NCI-H748 (cell line): ENCODE results near the gene CLIP4.
A peak's percentile ranks its signal among the peaks of the same experiment; 100 is the strongest.
"Not testable (repeated sequence)": the region's sequence is repeated elsewhere in the genome, so short reads cannot be mapped to it uniquely, and the experiment has no call there.

Experiments
- DNase-seq: peaks from one replicate; lab custom pipeline; 2025; ENCODE audit not compliant: unreplicated experiment; lab: John Stamatoyannopoulos, UW

Gene CLIP4

GRCh38 chr2:29097569-29097968 lies 17.6 kb upstream of the CLIP4 start:
- no peak for DNase-seq

DNA sequence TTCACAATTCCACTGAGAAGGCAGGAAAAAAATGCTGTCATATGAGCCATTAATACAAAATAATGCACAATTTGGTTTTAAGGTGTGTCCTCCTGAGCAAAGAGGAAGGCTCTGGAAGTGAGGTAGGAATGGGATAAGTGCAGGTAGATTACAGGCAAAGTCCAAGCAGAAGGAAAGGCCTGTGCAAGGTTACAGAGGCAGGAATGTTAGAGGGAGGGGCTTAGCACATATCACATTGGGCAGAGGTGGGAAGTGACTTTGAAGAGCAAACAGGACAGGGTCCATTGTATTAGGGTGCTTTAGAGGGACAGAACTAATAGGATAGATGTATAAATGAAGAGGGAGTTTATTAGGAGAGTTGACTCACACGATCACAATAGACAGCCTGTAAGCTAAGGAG lies 14.7 kb upstream of the CLIP4 start:
- DNase-seq: no peak

DNA sequence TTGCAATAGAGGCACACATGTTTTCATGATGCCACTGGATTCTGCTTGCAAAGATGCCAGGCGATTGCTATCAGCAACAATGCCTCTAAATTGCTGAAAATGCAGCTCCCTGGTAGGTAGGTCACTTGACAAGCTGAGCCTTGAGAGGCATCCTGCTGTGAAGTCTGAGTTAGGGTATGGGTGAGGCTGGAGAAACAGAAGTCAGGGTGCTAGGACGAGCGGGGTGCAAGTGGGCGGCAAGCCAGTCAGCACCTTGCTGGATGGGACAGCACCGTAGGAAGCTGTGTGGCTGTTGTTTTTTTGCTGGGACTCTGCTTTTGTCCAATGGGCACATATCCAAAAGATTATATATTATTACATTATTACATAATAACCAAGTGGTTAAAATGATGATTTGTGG lies 10.5 kb upstream of the CLIP4 start:
- no peak for DNase-seq

DNA sequence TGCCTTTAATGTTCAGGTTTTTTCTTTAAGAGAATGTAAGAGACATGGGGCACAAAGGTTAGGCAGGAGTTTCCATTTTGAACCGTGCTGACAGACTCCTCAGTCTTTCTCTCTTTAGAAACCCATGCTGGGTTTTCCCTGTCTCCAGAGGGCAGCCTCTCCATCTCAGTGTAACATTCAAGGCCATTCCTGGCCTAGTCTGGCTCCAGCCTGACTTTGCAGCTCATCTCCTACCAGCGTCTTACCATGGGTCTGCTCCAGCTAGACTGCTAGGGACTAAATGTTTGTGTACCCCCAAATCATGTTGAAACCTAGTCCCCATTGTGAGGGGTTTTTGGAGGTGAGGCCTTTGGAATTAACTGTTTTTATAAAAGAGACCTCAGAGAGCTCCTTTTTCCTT lies 9.8 kb upstream of the CLIP4 start:
- no peak for DNase-seq

DNA sequence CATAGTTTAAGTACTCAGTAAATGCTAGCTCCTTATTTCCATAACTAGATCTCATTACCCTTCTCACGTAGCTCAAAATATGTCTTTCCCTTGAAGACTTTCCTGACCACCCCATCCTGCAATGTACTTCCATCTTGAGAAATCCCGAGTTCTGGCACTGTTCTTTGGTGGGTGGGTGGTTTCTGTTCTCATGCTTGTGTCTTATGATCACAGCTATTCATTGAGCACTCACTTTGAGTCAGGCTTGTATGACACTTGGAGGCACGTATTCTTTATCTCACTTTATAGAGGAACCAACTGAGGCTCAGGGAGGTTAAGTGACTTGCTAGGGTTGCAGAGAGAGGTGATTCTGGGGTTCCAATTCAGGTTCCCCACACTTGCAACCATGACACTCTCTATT lies 9.0 kb upstream of the CLIP4 start:
- no peak for DNase-seq

DNA sequence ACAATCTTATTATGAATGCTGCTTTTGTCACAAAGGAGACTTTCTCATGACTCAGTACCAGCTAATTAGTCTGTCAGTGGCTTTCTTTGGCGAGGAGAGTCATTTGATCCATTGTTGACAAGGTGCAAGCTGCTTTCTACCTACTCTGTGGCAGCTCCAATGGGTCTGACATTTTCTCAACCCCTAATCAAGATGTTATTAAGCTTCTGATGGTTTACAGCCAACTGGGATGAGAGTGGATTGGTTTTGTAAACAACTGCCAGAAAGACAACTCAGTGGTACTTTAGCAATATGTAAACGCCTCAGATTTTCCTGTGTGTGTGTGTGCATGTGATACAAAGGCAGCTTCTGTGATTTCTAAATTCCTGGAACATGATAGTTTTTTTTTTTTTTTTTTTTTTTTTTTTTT lies 8.2 kb upstream of the CLIP4 start:
- DNase-seq: peak; percentile 40

GRCh38 chr2:29107547-29107946 lies 7.7 kb upstream of the CLIP4 start:
- DNase-seq: not testable (repeated sequence)

DNA sequence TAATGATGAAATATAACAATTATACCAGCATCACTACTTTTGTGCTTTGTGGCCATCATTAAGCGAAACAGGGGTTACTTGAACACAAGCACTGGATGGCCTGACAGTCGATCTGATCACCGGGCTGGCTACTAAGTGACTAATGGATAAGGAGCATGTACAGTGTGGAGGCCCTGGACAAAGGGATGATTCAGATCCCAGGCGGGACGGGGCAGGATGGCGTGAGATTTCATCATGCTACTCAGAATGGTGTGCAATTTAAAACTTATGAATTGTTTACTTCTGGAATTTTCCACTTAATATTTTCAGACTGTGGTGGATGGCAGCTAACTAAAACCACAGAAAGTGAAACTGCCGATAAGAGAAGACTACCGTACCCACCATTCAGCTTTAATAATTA lies 7.0 kb upstream of the CLIP4 start:
- DNase-seq: no peak

- no peak for DNase-seq
These were observed 6.0 kb upstream of the CLIP4 start for GRCh38 chr2:29109246-29109645.

- DNase-seq: no peak
These were observed 4.2 kb upstream of the CLIP4 start for GRCh38 chr2:29110916-29111535.

GRCh38 chr2:29112379-29112778 lies 2.8 kb upstream of the CLIP4 start:
- no peak for DNase-seq

DNA sequence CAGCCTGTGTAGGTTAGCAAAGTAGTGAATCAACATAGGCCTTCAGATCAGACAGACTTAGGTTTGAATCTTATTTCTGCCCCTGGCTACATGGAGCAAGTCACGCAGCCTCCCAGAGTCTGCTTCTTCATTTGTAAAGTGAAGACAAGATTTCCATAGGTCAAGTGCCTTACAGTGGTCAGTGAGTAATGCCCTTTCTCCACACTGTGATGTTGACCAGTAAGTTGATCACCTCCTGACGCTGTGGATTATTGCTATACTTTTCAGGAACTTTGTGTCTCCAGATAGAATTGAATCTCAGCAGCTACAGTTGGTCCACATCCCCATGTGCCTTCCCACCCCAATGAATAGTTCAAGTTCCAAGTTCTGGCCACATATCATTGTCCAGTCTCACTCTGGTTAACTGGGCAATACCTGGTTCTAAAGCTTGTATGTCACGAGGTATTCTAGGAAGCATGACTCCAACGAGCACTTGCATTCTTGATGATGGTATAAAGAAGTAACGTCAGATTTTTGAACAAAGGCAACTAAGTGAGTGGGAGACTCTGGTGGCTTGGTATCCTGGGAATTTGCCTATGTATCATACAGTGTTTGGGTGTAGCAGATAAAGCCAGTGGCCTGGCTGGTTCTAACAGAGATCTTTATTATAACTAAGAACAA lies 2.1 kb upstream of the CLIP4 start:
- DNase-seq: no peak

- peak; percentile 50 for DNase-seq
These were observed 1.3 kb upstream of the CLIP4 start for GRCh38 chr2:29113891-29114321.

DNA sequence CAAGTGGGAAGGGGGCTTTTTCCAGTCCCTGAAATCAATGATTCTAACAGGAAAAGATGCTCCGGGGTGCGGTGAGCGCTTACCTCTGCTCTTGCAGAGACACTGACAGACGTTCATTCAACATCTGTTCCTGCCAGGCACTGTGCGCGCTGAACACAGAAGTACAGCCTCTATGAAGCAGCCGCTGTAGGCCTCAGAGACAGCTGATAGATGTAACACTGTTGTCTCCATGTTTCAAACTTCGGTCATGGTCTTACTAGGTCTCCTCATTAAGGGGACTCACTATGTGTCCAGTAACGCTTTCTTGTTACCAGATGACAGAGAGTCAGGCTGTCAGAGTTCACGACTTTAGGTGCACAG lies 649 bp upstream of the CLIP4 start:
- no peak for DNase-seq

DNA sequence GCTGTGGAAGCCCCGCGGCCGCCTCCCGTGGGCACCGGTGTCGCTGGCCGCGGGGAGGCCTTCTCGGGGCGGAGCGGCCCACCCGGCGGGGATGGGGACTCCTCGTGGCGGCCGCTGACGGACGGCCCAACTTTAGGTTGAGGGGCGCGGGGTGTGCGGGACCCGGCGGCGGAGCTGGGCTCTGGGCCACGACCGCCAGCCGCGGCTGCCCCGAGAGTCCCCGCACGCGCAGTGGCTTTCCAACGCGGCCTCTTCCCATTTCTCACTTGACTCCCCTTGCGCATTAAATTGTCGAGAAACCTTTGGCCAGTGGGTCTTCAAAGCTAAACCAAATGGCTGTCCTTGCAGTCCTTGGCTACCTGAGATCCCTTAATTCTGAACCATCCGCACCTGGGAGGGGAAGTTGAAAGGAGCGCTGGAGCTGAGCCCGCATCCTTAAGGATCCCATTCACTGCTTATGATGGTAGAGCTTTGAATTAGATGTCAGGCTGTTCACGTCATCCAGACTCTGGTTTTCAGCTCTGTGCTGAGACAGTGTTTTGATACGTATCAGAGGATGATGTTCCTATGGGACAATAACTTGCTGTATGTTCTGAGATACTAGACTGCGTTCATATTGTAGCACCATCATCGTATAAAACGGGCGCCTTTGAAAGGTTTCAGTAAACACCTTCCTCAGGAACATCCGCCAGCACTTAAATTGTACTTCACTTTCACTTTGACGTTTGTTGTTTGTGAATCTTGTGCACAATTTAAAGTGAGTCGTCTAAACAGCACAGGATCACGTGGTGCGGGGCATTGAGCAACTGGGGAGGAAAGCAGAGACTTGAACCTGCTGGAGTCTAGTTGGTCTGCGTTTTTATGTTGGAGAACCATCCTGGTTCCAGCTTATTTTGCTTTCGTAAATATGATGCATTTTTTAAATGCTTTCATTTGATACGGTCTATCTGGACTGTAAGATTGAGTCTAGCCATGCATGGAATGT lies 874 bp downstream of the CLIP4 start:
- peak; percentile 45 for DNase-seq

- no peak for DNase-seq
These were observed 2.6 kb downstream of the CLIP4 start for GRCh38 chr2:29117636-29118303.

GRCh38 chr2:29119211-29119610 lies 4.0 kb downstream of the CLIP4 start:
- no peak for DNase-seq

DNA sequence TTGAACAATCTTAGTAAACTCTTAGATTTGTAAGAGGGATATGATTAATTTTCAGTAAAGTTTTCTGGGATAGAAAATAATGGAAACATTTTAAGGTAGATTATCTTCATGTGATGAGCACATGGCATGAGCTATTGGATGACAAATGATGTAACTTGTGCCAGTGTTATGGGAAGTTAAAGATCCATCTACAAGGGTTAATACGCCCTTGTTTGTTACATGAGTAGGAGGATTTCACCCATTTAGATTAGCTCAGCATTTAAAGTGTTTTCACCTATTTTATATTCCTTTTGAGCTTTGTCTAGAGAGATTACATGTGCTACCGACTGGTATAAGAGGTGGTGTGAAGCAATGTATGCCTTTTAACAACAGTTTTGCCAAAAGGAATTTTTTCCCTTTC lies 5.6 kb downstream of the CLIP4 start:
- DNase-seq: no peak

DNA sequence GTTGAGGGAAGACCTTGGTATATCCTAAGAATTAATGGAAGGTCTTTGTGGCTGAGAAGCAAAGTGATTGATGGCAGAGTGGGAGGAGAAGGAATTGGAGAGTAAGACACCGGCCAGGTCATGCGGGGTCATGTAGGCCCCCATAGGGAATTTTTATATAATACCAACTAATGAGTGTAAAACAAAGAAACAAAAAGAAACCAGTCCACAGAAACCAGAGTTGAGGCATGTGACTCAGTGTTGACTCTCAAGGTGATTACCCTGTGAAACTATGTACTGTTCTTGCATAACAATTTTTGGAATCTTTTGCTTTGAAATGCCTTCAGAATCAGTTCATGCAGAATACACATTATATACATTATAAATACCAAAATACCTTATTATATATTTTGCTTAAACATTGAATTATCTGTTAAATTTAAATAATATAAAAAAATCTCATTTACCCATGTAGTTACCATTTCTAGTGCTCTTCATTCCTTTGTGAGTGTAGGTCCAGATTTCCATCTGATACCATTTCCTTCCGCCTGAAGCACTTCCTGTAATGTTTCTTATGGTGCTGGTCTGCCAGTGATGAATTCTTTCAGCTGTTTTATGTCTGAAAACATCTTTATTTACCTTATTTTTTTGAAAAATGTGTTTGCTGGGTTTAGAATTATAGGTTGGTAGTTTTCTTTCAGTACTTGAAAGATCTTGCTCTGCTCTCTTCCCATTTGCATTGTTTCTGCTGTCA lies 8.6 kb downstream of the CLIP4 start:
- DNase-seq: no peak

DNA sequence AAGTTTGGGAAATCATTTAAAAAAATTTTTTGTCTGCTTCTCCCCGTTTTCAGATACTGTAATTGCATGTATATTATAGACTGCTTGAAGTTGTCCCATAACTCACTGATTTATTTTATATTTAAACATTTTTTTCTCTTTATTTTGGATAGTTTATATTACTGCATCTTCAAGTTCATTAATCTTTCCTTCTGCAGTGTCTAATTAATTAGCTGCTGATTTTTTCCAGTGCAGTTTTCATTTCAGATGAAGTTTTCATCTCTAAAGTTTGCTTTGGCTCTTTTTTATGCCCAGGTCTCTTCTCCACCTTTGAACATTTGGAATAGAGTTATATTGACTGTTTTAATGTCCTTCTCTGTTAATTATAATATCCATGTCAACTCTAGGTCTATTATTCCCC lies 9.3 kb downstream of the CLIP4 start:
- DNase-seq: no peak
